OCI-LY1 (cell line): Measurements from ENCODE around the gene IGSF3.

Experiments
- CTCF ChIP-seq: fragments of 200-600 bp; sonication (generic), shearing (Covaris generic); IDR thresholded peaks from 2 replicates; pipeline ENCODE4 v1.5.1; 2017; ENCODE audit warnings: mild to moderate bottlenecking, antibody characterized with exemption, low read length, moderate library complexity, mixed read lengths
- EZH2 ChIP-seq: fragments of 200-600 bp; sonication (generic), shearing (Covaris generic); IDR thresholded peaks from 2 replicates; pipeline ENCODE4 v1.8.0; 2017; ENCODE audit warnings: borderline replicate concordance, mixed run types, mild to moderate bottlenecking, antibody characterized with exemption, low read length, moderate library complexity, mixed read lengths

DNA sequence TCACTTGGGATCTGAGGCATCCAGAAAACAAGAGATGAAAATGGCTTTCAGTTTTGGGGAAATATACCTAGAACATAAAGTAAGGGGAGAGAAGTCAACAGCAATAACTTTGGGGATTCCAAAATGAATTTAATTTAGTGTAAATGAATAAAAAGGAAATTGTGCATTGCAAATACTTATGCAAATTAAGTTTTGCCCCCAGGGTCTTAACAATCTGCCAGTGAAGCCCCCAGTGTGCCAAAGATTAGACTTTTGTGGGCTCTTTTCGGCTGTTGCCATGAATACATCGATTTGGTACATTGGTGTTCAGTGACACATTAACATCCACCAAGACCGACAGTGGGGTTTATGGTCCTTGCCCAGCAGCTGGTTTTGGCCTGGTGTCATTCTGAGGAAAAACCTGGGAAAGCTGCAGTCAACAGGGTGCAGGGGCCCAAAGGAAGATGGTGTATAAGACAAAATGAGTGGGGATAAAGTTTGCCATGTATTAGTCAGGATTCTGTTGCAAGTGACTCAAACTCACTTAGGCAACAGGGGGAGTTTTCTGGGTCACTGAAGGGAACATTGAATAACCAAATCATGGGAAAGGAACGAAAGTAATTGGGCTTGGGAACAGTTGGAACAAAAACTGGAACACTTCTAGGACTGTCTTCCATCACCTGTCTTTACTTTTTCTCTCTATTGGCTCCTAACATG lies 30.2 kb upstream of the IGSF3 start:
- no peak for TF ChIP-seq CTCF
- TF ChIP-seq EZH2, result no peak
